ENCODE results near the gene ZC3H12D.

The ZC3H12D gene

DNA sequence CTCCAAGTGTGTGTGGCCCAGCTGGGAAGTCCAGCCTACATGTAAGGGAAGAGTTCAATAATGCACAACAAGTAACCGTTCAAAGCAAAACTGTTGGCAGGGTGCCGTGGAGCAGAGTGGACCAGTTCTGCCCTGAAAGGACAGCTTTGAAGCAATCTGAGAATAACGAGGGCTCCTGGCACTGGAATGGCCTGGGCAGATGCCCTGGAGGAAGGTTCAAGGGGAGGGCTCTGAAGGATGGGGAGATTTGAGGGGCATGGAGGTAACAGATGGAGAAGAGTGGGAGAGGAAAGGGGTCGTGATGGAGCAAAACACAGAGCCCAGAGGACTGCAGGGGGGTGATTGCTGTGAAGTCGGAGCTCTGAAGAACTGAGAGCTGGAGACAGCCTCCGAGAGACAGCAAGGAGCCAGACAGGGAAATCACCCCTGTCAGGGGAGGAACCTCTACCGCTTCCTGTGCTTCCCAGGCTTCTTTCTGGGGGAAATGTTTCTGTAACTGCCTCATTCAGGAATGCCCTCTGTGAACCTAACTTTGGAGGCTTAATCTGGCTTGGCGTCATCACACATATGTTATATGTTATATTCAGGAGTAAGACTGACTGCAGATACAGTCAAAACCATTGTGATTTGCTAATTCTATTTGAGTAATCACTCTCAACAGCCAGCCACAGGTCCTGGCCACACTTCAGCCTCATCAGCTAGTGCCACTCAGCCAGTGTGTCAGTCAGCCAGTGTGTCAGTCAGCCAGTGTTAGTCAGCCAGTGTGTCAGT, 41.2 kb downstream of the ZC3H12D start:
- DNase-seq (ENCODE audit: low read depth in 2 of 2): no peak

GRCh38 chr6:149441740-149442139, 43.1 kb downstream of the ZC3H12D start:
- DNase-seq (ENCODE audit: low read depth in 2 of 2): no peak

GRCh38 chr6:149440735-149441671, 43.8 kb downstream of the ZC3H12D start:
- no peak for DNase-seq (ENCODE audit: low read depth in 2 of 2)

GRCh38 chr6:149439626-149440025, 45.2 kb downstream of the ZC3H12D start:
- DNase-seq (ENCODE audit: low read depth in 2 of 2): no peak

GRCh38 chr6:149438855-149439254, 46.0 kb downstream of the ZC3H12D start:
- no peak for DNase-seq (ENCODE audit: low read depth in 2 of 2)

DNA sequence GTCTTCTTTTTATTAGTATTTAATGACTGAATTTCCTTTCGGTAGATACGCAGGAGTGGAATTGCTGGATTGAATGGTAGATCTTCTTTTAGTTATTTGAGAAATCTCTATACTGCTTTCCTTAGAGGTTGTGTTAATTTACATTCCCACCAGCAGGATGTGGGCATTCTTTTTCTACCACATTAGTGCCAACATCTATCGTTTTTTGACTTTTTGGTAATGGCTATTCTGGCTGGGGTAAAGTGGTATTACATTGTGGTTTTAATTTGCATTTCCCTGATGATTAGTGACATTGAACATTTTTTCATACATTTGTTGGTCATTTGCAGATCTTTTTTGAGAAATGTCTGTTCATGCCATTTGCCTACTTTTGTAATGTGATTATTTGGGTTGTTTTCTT, 47.6 kb downstream of the ZC3H12D start:
- DNase-seq (ENCODE audit: low read depth in 2 of 2): no peak

- no peak for DNase-seq (ENCODE audit: low read depth in 2 of 2)
These were observed 48.2 kb downstream of the ZC3H12D start for GRCh38 chr6:149436647-149437046.

DNA sequence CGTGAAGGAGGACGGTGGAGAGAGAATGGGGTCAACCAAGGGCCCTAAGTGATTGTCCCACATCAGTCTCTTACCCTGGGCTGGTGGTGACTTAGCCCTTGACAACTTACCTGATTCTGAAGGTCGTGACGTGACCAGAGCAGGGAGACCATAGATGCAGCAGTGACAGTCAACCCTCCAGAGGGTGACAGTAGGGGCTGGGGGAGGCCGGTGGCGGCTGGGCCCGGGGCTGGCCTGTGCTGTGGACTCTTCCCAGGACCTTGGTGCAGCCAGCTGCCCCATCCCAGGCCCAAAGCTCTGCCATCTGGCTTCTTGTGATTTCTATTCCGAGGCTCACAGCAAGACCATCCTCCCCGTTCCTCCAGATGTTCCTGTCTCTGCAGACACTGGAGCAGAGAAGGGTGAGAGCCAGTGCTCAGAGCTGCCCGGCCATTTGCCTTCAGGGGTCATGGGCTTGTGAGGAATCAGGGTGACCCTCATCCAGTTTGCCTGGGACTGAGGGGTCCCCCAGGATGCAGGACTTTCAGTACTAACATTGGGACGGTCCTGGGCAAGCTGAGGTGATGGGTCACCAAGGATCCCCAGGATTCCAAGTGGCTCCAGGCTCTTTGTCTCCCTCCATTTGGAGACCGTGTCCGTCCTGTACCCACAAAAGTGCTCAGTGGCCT, 48.8 kb downstream of the ZC3H12D start:
- DNase-seq (ENCODE audit: low read depth in 2 of 2): no peak

GRCh38 chr6:149433881-149434280, 50.9 kb downstream of the ZC3H12D start:
- no peak for DNase-seq (ENCODE audit: low read depth in 2 of 2)

DNA sequence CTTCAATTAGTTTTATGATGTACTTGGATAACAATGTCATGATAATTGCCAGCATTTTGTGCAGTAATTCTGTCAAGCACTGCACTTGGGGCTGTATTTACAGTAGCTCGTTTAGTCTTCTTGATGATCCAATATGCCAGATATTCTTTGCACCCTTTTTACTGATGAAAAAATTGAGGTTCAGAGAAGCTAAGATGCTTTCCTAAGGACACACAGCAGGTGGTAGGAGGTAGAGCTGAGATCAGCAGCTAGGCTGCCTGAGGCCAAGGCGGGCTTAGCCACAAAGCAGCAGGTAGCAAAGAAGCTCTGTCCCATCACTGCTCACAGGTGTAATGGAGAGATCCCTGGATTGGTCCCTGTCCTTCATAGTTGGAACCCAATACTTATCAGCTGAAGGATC, 51.4 kb downstream of the ZC3H12D start:
- no peak for DNase-seq (ENCODE audit: low read depth in 2 of 2)

GRCh38 chr6:149431905-149432775, 52.7 kb downstream of the ZC3H12D start:
- DNase-seq (ENCODE audit: low read depth in 2 of 2): peak; percentile 77 to 79

DNA sequence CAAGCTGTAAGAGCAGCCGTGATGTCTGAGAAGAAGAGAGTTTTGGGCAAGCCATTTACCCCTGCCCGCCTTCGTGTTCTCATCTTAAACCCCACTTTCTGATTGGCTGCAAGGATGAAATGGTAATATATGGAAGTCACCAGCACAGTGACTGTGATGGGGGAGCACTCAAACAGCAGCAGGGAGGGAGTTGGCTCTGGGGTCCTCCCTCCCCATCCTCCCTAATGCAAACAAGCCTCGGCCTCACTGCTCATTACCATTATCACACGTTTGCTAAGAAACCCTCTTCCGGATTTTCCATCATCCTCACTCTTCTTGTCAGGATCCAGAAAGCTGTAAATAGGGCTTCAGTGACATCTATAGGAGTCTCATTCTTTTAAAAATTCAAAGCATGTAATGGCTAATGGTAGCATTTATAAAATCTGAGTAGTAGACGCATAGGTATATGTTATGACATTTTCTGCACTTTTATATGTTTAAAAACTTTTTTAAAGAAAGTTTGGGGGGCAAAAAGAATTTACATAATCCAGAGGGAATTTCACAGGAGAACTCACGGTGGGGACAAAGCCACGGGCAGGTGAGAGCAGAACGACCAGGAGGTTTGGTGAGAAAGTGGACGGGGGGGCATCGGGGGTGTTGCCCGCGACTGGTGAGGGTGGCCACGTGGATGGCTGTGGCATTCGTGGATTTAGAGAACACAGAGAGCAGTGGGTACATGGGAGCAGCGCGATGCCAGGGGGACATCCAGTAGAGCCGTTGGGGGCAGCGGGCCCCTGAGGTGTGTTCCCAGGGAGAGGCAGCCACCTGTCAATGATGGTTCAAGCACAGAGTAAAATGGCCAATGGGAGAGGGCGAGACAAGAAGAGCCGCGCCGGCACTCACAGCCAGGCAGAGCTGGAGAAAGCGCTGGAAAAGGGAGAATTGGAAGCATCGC, 55.1 kb downstream of the ZC3H12D start:
- no peak for DNase-seq (ENCODE audit: low read depth in 2 of 2)

DNA sequence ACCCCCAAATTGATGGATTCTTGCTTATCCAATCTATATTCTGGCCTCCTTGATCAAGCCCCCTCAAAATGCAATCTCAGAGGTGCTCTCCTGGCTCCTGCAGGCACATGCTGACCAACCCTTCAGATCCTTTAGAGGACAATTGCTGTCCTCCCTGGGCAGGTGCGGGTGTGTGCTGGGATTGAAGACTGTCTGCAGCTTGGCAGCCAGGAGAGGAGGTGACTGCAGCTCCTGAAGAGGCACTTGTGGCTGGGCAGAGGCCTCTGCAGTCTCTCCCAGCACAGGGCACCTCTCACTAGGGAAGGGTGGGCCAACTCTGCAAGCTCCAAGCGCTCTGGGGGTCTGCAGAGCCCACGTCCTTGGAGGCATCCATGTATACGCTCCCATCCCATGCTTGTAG, 56.2 kb downstream of the ZC3H12D start:
- no peak for DNase-seq (ENCODE audit: low read depth in 2 of 2)

DNA sequence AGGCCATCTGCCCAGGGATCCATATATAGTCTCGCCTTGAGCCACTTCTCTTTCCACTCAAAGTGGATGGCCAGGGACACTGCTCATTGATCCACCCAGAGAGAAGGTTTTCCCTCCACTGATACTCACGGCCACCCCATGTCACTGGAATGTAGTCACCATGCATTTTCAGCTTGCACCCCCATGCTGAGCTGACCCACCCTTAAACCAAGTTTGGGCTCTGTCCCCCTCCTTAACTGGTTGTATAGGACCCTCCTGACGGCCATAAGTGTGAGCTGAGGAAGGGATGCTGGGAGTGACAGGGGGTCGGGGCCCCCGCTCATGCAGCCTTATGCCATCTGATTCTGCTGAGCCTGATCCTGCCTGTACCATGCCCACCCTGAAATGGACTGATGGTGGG, 59.1 kb downstream of the ZC3H12D start:
- DNase-seq (ENCODE audit: low read depth in 2 of 2): no peak

DNA sequence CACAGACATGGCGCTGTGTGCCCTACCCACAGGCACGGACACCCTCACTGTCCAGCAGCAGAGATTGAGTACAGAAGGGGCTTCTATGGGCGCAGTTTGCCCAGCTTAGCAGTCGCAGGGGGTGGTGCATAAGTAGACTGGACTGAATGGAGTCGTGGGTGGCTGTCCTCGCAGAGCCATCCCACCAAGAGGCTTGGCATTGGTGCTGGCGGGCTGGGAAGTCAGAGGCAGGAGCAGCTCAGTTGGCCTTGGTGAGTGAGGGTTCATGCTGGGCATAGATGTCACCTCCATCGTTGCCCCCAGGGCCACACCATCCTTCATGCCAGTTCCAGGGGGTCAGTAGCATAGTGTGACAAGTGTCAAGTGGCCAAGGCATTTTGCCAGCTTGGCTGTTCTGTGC, 59.6 kb downstream of the ZC3H12D start:
- no peak for DNase-seq (ENCODE audit: low read depth in 2 of 2)

- no peak for DNase-seq (ENCODE audit: low read depth in 2 of 2)
These were observed 60.8 kb downstream of the ZC3H12D start for GRCh38 chr6:149423964-149424440.

- DNase-seq (ENCODE audit: low read depth in 2 of 2): no peak
These were observed 62.2 kb downstream of the ZC3H12D start for GRCh38 chr6:149422581-149422980.

- no peak for DNase-seq (ENCODE audit: low read depth in 2 of 2)
These were observed 63.7 kb downstream of the ZC3H12D start for GRCh38 chr6:149421132-149421531.

DNA sequence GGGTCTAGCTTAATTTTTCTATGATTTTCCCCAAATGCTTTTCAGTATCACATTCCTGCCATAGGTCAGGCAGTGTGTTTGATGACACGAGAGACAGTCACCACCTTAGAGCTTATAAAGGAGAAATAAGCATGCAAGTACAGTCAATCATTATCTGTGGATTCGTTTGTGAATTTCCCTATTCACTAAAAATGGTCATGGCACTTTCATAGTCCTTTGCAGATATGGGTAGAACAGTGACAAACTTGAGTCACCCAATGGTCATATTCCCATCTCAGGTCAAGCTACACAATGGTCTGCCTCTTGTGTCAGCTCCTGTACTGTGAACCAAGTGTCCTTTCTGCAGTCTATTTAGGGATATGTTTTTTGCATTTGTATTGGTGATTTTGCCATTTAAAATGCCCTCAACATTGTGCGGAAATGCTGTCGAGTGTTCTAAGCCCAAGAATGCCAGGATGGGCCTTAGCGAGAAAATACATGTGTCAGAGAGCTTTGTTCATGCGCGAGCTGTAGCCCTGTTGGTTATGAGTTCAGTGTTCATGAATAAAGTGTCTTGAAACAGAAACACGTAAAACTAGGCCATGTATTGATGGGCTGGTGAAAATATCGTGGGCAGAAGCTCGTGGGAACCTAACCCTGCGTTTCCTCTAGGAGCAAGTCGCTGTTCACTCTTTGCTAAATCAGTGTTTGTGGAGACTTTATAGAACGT, 65.0 kb downstream of the ZC3H12D start:
- DNase-seq (ENCODE audit: low read depth in 2 of 2): no peak
